HepG2 (cell line): ENCODE measurements around the gene DENND5B. TPM values are rescaled to one million over a fixed set of nuclear protein-coding genes. Genes with fewer than 3 reads are reported as not detected.

ENCODE experiments used
- ATAC-seq: fragments of 200-7000 bp; cut with Tn5 transposase; 3 replicates; pipeline ENCODE4 v1.9.1; 2020; ENCODE audit warnings: mild to moderate bottlenecking, moderate library complexity
- BruUV-seq: library from RNA; stranded (reverse); fragments of 400-500 nt; replicated peaks from 2 replicates; lab custom pipeline; 2021; lab: Mats Ljungman, UMichigan
- CTCF ChIA-PET: fragments of 300-600 bp; formaldehyde crosslinking; extraction: SDS; loops from one replicate; lab custom pipeline; 2021; ENCODE audit warnings: low total read pairs, inconsistent platforms, low intra/inter-chr PET ratio; lab: Yijun Ruan, JAX
- POLR2A ChIA-PET: fragments of 350-600 bp; sonication (Branson Sonifier 250); formaldehyde crosslinking; loops from one replicate; lab custom pipeline; 2020; ENCODE audit warnings: antibody characterized with exemption, inconsistent platforms; lab: Yijun Ruan, JAX
- DNase-seq: peaks from one replicate; pipeline ENCODE4 v3.0.0-alpha.2; 2015; ENCODE audit warnings: low spot score
- FAIRE-seq: peaks from 3 replicates; lab custom pipeline; 2011; peaks lifted over from hg19 to GRCh38; lab: Jason Lieb, UNC
- H2AFZ ChIP-seq: one replicate; pipeline ENCODE4 v1.6.1; 2011; ENCODE audit warnings: low read length, inconsistent platforms
- H3K27ac ChIP-seq: fragments of 300-600 bp; 3 replicates; pipeline ENCODE4 v1.8.0; 2011; ENCODE audit warnings: mixed run types, mild to moderate bottlenecking, mixed read lengths, low read length, inconsistent platforms; ENCODE audit not compliant: insufficient read depth; ENCODE audit errors: extremely low read length
- H3K27me3 ChIP-seq, 2 experiments: fragments of 200-600 bp in 1 of 2; 2 replicates in 1 of 2; 3 replicates in 1 of 2; pipeline versions ENCODE4 v1.6.0 to v1.8.0; 2011; ENCODE audit warnings: low read length in 2 of 2, mild to moderate bottlenecking in 2 of 2, moderate library complexity in 2 of 2, inconsistent platforms in 1 of 2; ENCODE audit not compliant: insufficient read depth in 2 of 2, control insufficient read depth in 1 of 2
- H3K36me3 ChIP-seq, 2 experiments: fragments of 200-600 bp in 1 of 2; replicated peaks in 1 of 2; 2 replicates in 1 of 2; 3 replicates in 1 of 2; pipeline versions ENCODE4 v1.5.1 to v1.8.0; 2011; ENCODE audit warnings: low read length in 2 of 2, inconsistent platforms in 1 of 2; ENCODE audit not compliant: insufficient read depth in 2 of 2, control insufficient read depth in 1 of 2
- H3K4me1 ChIP-seq: 2 replicates; pipeline ENCODE4 v1.5.1; 2012; ENCODE audit warnings: low read length, inconsistent platforms; ENCODE audit not compliant: insufficient read depth
- H3K4me2 ChIP-seq: 2 replicates; pipeline ENCODE4 v1.6.0; 2011; ENCODE audit warnings: low read depth, low read length, inconsistent platforms
- H3K4me3 ChIP-seq, 3 experiments: fragments of 200-600 bp in 1 of 3; sonication (generic), shearing (Covaris generic) in 1 of 3; replicated peaks in 1 of 3; 2 replicates each; pipeline ENCODE4 v1.5.1; 2011 to 2016; ENCODE audit warnings: low read length in 3 of 3, inconsistent platforms in 2 of 3, low read depth in 2 of 3, mild to moderate bottlenecking in 2 of 3, control low read depth in 1 of 3, mixed read lengths in 1 of 3; ENCODE audit not compliant: insufficient read depth in 1 of 3
- H3K79me2 ChIP-seq: one replicate; pipeline ENCODE4 v1.6.1; 2011; ENCODE audit warnings: low read length, inconsistent platforms; ENCODE audit not compliant: insufficient read depth
- H3K9ac ChIP-seq: 2 replicates; pipeline ENCODE4 v1.6.0; 2011; ENCODE audit warnings: mild to moderate bottlenecking, low read depth, low read length, inconsistent platforms; ENCODE audit not compliant: insufficient read depth
- H3K9me3 ChIP-seq: 2 replicates; pipeline ENCODE4 v1.5.1; 2012; ENCODE audit warnings: mild to moderate bottlenecking, low read length
- H4K20me1 ChIP-seq: 2 replicates; pipeline ENCODE4 v1.6.0; 2011; ENCODE audit warnings: inconsistent platforms, mild to moderate bottlenecking, low read length, moderate library complexity; ENCODE audit not compliant: insufficient read depth
- DR1 ChIP-seq: sonication (generic); formaldehyde crosslinking; IDR thresholded peaks from 2 replicates; pipeline ENCODE4 v1.8.0; 2021; ENCODE audit warnings: mild to moderate bottlenecking, missing genetic modification reagents, inconsistent platforms
- MYC ChIP-seq: sonication (generic); formaldehyde crosslinking; IDR thresholded peaks from 2 replicates; pipeline ENCODE4 v1.9.0; 2021; ENCODE audit warnings: missing genetic modification reagents, borderline replicate concordance
- POGZ ChIP-seq: sonication (generic); formaldehyde crosslinking; IDR thresholded peaks from 2 replicates; pipeline ENCODE4 v1.4.0; 2020; ENCODE audit warnings: mild to moderate bottlenecking, missing genetic modification reagents
- SNAI1 ChIP-seq: sonication (generic); formaldehyde crosslinking; IDR thresholded peaks from 2 replicates; pipeline ENCODE4 v1.5.0; 2020; ENCODE audit warnings: mild to moderate bottlenecking, missing genetic modification reagents, borderline replicate concordance
- ZBTB8A ChIP-seq: sonication (generic); formaldehyde crosslinking; IDR thresholded peaks from 2 replicates; pipeline ENCODE4 v1.4.0; 2020; ENCODE audit warnings: mild to moderate bottlenecking, low read depth, missing genetic modification reagents, borderline replicate concordance
- ZNF33B ChIP-seq: sonication (generic); formaldehyde crosslinking; IDR thresholded peaks from 2 replicates; pipeline ENCODE4 v1.5.1; 2020; ENCODE audit warnings: mild to moderate bottlenecking, missing genetic modification reagents
- ZNF460 ChIP-seq: sonication (generic); formaldehyde crosslinking; IDR thresholded peaks from 2 replicates; pipeline ENCODE4 v1.5.1; 2020; ENCODE audit warnings: missing genetic modification reagents, mild to moderate bottlenecking, borderline replicate concordance
- ZNF558 ChIP-seq: sonication (generic); formaldehyde crosslinking; IDR thresholded peaks from 2 replicates; pipeline ENCODE4 v1.9.0; 2022; ENCODE audit warnings: mild to moderate bottlenecking, missing genetic modification reagents, borderline replicate concordance
- ZNF597 ChIP-seq: sonication (generic); formaldehyde crosslinking; IDR thresholded peaks from 2 replicates; pipeline ENCODE4 v1.5.0; 2020; ENCODE audit warnings: missing genetic modification reagents
- ZNF7 ChIP-seq: IDR thresholded peaks from 2 replicates; pipeline ENCODE4 v1.6.1; 2016; ENCODE audit warnings: missing biosample characterization, missing genetic modification reagents
- ZNF75D ChIP-seq: sonication (generic); formaldehyde crosslinking; IDR thresholded peaks from 2 replicates; pipeline ENCODE4 v1.8.1; 2023; ENCODE audit warnings: missing genetic modification reagents, mild to moderate bottlenecking, borderline replicate concordance
- ZNF788 ChIP-seq: sonication (generic); formaldehyde crosslinking; IDR thresholded peaks from 2 replicates; pipeline ENCODE4 v1.5.0; 2020; ENCODE audit warnings: mild to moderate bottlenecking, missing genetic modification reagents, borderline replicate concordance
- WGBS: methylation state at CpG from one replicate; pipeline ENCODE4 v1.1.6; 2017; ENCODE audit warnings: low lambda C conversion rate; 5-methylcytosine and 5-hydroxymethylcytosine counted together
- in situ Hi-C: cut with HindIII; loops from 2 replicates; pipeline ENCODE4 v1.10.0; 2017; ENCODE audit warnings: low pct_unique_long_range_greater_than_20kb; ENCODE audit not compliant: extremely low pct_ligation_motif_present
- intact Hi-C: fragments of 100-400 bp; cut with micrococcal nuclease; formaldehyde crosslinking; loops from one replicate; pipeline ENCODE4 v1.10.0; 2022; ENCODE audit not compliant: unreplicated experiment
- polyA plus RNA-seq, 8 experiments: library from polyadenylated mRNA; depleted of rRNA in 3 of 8; stranded (reverse) in 7 of 8; unstranded in 1 of 8; fragments of >200 nt; fragmentation: Illumina TruSeq in 4 of 8; extraction: Trizol in 4 of 8; gene quantifications; 2 replicates each; pipeline versions ENCODE4 v1.2.1 to v1.2.3, GENCODE V29; 2011 to 2016; ENCODE audit warnings: low read depth in 4 of 8, missing spikeins in 1 of 8, mixed read lengths in 1 of 8; ENCODE audit not compliant: insufficient read depth in 1 of 8
- total RNA-seq, 5 experiments: library from RNA; depleted of rRNA; stranded (reverse); fragments of >200 nt; fragmentation: Illumina TruSeq; extraction: Trizol; gene quantifications; 2 replicates each; pipeline ENCODE4 v1.2.3, GENCODE V29; 2016; ENCODE audit warnings: low read depth in 1 of 5

DENND5B gene
- total and polyA plus RNA-seq, 2 of the 13 experiments (the other 11 are each of a cell fraction or from before 2014, with no cell fraction given), result 14.7 to 18.7 TPM

- TF ChIP-seq ZNF597, result no peak
- no peak for TF ChIP-seq ZBTB8A (CRISPR knock-in tag)
- TF ChIP-seq DR1, result no peak
- no peak for TF ChIP-seq ZNF7
Observed at GRCh38 chr12:31488737-31489338, 102.1 kb downstream of the DENND5B start (continued).

- FAIRE-seq (no peak), ATAC-seq (no peak), DNase-seq (no peak)
- Histone ChIP-seq H2AFZ (no peak overlapping the region), H3K79me2 (peaks cover 6% of the 10 kb centered on the region), H3K4me1 (no peaks in the 10 kb centered on the region), H3K4me2 (no peak overlapping the region), H4K20me1 (no peaks in the 10 kb centered on the region), H3K9ac (no peak overlapping the region), H3K4me3 (no peak overlapping the region), H3K27ac (no peak overlapping the region), H3K9me3 (no peaks in the 10 kb centered on the region), H3K36me3 (peaks cover 1 to 14% of the 10 kb centered on the region in 2 experiments; a peak in 4 of 5 replicates), H3K27me3 (no peaks in the 10 kb centered on the region)
- CTCF ChIA-PET, result no interaction called here
- intact Hi-C loops (no loop called here), in situ Hi-C loops (no loop called here)
- no peak for TF ChIP-seq SNAI1 (CRISPR knock-in tag)
- BruUV-seq, result no TSS peak
- POLR2A ChIA-PET, result no interaction called here
Observed at GRCh38 chr12:31485571-31485970, 105.4 kb downstream of the DENND5B start.

GRCh38 chr12:31482816-31483215 is 108.1 kb downstream of the DENND5B start:
- 99% methylated on average over 3 of the region's 3 CpGs for WGBS

More at GRCh38 chr12:31482816-31483215, 108.1 kb downstream of the DENND5B start:
- Histone ChIP-seq H3K79me2 (peaks cover 6% of the 10 kb centered on the region), H4K20me1 (no peaks in the 10 kb centered on the region), H3K4me3 (no peak overlapping the region), H3K27me3 (no peaks in the 10 kb centered on the region)
- CTCF ChIA-PET, result no interaction called here
- POLR2A ChIA-PET, result no interaction called here
- FAIRE-seq, result no peak
- intact Hi-C loops, result no loop called here
- no TSS peak for BruUV-seq
- TF ChIP-seq POGZ (CRISPR knock-in tag) (no peak), ZNF75D (CRISPR knock-in tag) (no peak), ZNF460 (CRISPR knock-in tag) (no peak), MYC (CRISPR knock-in tag) (no peak), ZNF788 (CRISPR knock-in tag) (no peak), ZNF33B (CRISPR knock-in tag) (no peak), ZNF558 (CRISPR knock-in tag) (no peak)
- TF ChIP-seq, all 625 proteins: peak for 0
- Histone ChIP-seq H3K36me3 (peaks cover 4 to 11% of the 10 kb centered on the region in 2 experiments; a peak in 3 of 5 replicates), H3K4me1 (peaks cover 11% of the 10 kb centered on the region), H3K9ac (no peak overlapping the region), H3K9me3 (no peaks in the 10 kb centered on the region), H3K27ac (no peak overlapping the region), H2AFZ (no peak overlapping the region), H3K4me2 (no peak overlapping the region)
- in situ Hi-C loops, result no loop called here
- ATAC-seq, result no peak
- no peak for DNase-seq
